Measurements from ENCODE around the gene SPSB3. TPM values are rescaled to one million over a fixed set of nuclear protein-coding genes. Genes with fewer than 3 reads are reported as not detected.

Gene SPSB3
- total and polyA plus RNA-seq, 12 donors, result 8.3 to 297 (median 107) TPM

GRCh38 chr16:1745900-1746692 lies 36.3 kb downstream of the SPSB3 start:
- Histone ChIP-seq H3K4me1 (replicated peaks in 1 of 2) (no peaks in the 10 kb centered on the region), H3K4me3 (no peak overlapping the region), H3K36me3 (replicated peaks in 1 of 2) (peaks cover 0 to 71% of the 10 kb centered on the region in 2 donors), H3K27ac (no peak overlapping the region), H3K9me3 (replicated peaks in 1 of 3) (no peaks in the 10 kb centered on the region), H3K27me3 (no peaks in the 10 kb centered on the region)
- intact Hi-C loops (cut with DNase I), result loop anchor here in 1 of 2 donors (10.0 kb wide), 1 partner anchor 71 kb away; the partner anchor contains the start of gene JPT2
- TF ChIP-seq POLR2A (IDR thresholded peaks at IDR 0.05) (no peak), CTCF (IDR thresholded peaks at IDR 0.05) (no peak)
- 90 to 95% (median 94%) methylated on average over 17 to 29 of the region's 29 CpGs for WGBS, 4 donors
- DNase-seq, result no peak

- H3K27me3 ChIP-seq, result no peaks in the 10 kb centered on the region
- H3K4me3 ChIP-seq, result no peak overlapping the region
- TF ChIP-seq CTCF (IDR thresholded peaks at IDR 0.05), result no peak
- TF ChIP-seq POLR2A (IDR thresholded peaks at IDR 0.05), result no peak
- no peaks in the 10 kb centered on the region for H3K9me3 ChIP-seq (replicated peaks in 1 of 3)
- peaks cover 0 to 70% of the 10 kb centered on the region in 2 donors for H3K36me3 ChIP-seq (replicated peaks in 1 of 2)
- H3K27ac ChIP-seq, result no peak overlapping the region
- no peaks in the 10 kb centered on the region for H3K4me1 ChIP-seq (replicated peaks in 1 of 2)
- DNase-seq, result no peak
- intact Hi-C loops (cut with DNase I), result loop anchor here in 1 of 2 donors (10.0 kb wide), 1 partner anchor 71 kb away; the partner anchor contains the start of gene JPT2
- WGBS, 4 donors, result 88 to 97% (median 94%) methylated on average over 5 to 25 of the region's 25 CpGs
Observed at GRCh38 chr16:1745181-1745899, 37.0 kb downstream of the SPSB3 start.

- Histone ChIP-seq H3K4me3 (no peak overlapping the region), H3K36me3 (replicated peaks in 1 of 2) (peaks cover 0 to 62% of the 10 kb centered on the region in 2 donors), H3K9me3 (replicated peaks in 1 of 3) (no peaks in the 10 kb centered on the region), H3K4me1 (replicated peaks in 1 of 2) (no peaks in the 10 kb centered on the region), H3K27ac (no peak overlapping the region), H3K27me3 (no peaks in the 10 kb centered on the region)
- intact Hi-C loops (cut with DNase I), result loop anchor here in 1 of 2 donors (10.0 kb wide), 1 partner anchor 70 kb away; the partner anchor contains the start of gene JPT2
- no peak for DNase-seq
- WGBS, 4 donors, result 88 to 95% (median 91%) methylated on average over 16 to 24 of the region's 24 CpGs
- TF ChIP-seq CTCF (IDR thresholded peaks at IDR 0.05) (no peak), POLR2A (IDR thresholded peaks at IDR 0.05) (no peak)
Observed at GRCh38 chr16:1744338-1744840, 38.0 kb downstream of the SPSB3 start.
